A549 treated with AZD2906 at 1 μM for 4 hours (cell line): ENCODE results near the gene TAS2R38. TPM values are rescaled to one million over a fixed set of nuclear protein-coding genes. Genes with fewer than 3 reads are reported as not detected.

ENCODE experiments used
- total RNA-seq: library from RNA; stranded (reverse); fragments of 200-300 nt; extraction: Qiagen RNA extraction; gene quantifications from 5 replicates; pipeline ENCODE4 v1.2.3, GENCODE V29; 2022

TAS2R38 gene
- not detected in 5 replicates for total RNA-seq

GRCh38 chr7:141973673-141974072 lies at the start of gene TAS2R38:
TAS2R38 (minus strand) TSS chr7:141973773; CDS start chr7:141973689, 84 bp downstream.

GRCh38 chr7:141946796-141947195 lies 26.8 kb downstream of the TAS2R38 start, which contains the start of gene CLEC5A:
CLEC5A (minus strand) TSS chr7:141946974; CDS start chr7:141946292, 682 bp downstream.

Other genes starting within 250 kb of the TAS2R38 start
- 272 to 326 TPM (median 276 TPM) in 5 replicates for gene SSBP1, start 235.4 kb downstream of the TAS2R38 start, total RNA-seq
- gene TAS2R3, start 209.7 kb downstream of the TAS2R38 start, total RNA-seq, result not detected in 5 replicates
- gene TAS2R4, start 197.1 kb downstream of the TAS2R38 start, total RNA-seq, result 0.05 to 0.17 TPM (median 0.11 TPM) in 5 replicates
- gene TAS2R5, start 183.6 kb downstream of the TAS2R38 start, total RNA-seq, result 0.28 to 0.44 TPM (median 0.36 TPM) in 5 replicates
- not detected in 5 replicates for gene PRSS37, start 132.3 kb downstream of the TAS2R38 start, total RNA-seq
- gene OR9A4, start 57.4 kb downstream of the TAS2R38 start, total RNA-seq, result not detected in 5 replicates
- gene CLEC5A, start 26.8 kb downstream of the TAS2R38 start, total RNA-seq, result not detected in 5 replicates
- 0.58 to 0.73 TPM (median 0.60 TPM) in 5 replicates for gene MGAM, start 22.1 kb upstream of the TAS2R38 start, total RNA-seq
- 0.01 to 0.02 TPM (median 0.02 TPM) in 3 of 5 replicates, not detected in the others for gene MGAM2, start 137.9 kb upstream of the TAS2R38 start, total RNA-seq